NCI-H2029 (cell line): ENCODE measurements around the gene COL27A1.

Source experiments
- DNase-seq: peaks from one replicate; lab custom pipeline; 2025; lab: John Stamatoyannopoulos, UW

The COL27A1 gene

GRCh38 chr9:114227288-114228015 is 72.1 kb downstream of the COL27A1 start:
- DNase-seq: no peak

- no peak for DNase-seq
These were observed 72.9 kb downstream of the COL27A1 start for GRCh38 chr9:114228016-114228808.

GRCh38 chr9:114229295-114229694 is 74.0 kb downstream of the COL27A1 start:
- no peak for DNase-seq

GRCh38 chr9:114230068-114230467 is 74.7 kb downstream of the COL27A1 start:
- DNase-seq: no peak

GRCh38 chr9:114231273-114231672 is 75.9 kb downstream of the COL27A1 start:
- no peak for DNase-seq

- DNase-seq: no peak
These were observed 76.5 kb downstream of the COL27A1 start for GRCh38 chr9:114231719-114232449.

- DNase-seq: no peak
These were observed 78.3 kb downstream of the COL27A1 start for GRCh38 chr9:114233491-114234185.

- no peak for DNase-seq
These were observed 79.8 kb downstream of the COL27A1 start for GRCh38 chr9:114235033-114235661.

- DNase-seq: no peak
These were observed 81.2 kb downstream of the COL27A1 start for GRCh38 chr9:114236391-114237138.

GRCh38 chr9:114237247-114237646 is 81.9 kb downstream of the COL27A1 start:
- no peak for DNase-seq

GRCh38 chr9:114237781-114238180 is 82.4 kb downstream of the COL27A1 start:
- DNase-seq: no peak

- no peak for DNase-seq
These were observed 83.1 kb downstream of the COL27A1 start for GRCh38 chr9:114238472-114238871.

GRCh38 chr9:114238891-114239875 is 83.8 kb downstream of the COL27A1 start:
- no peak for DNase-seq

- no peak for DNase-seq
These were observed 84.9 kb downstream of the COL27A1 start for GRCh38 chr9:114240216-114240615.

GRCh38 chr9:114240647-114241558 is 85.6 kb downstream of the COL27A1 start:
- no peak for DNase-seq

- DNase-seq: no peak
These were observed 87.5 kb downstream of the COL27A1 start for GRCh38 chr9:114242837-114243236.

- no peak for DNase-seq
These were observed 87.9 kb downstream of the COL27A1 start for GRCh38 chr9:114243240-114243639.

- DNase-seq: no peak
These were observed 89.2 kb downstream of the COL27A1 start for GRCh38 chr9:114244570-114244969.

GRCh38 chr9:114246558-114246957 is 91.2 kb downstream of the COL27A1 start:
- no peak for DNase-seq
